HG03159 (cell line): Measurements from ENCODE around the gene APBB1IP.
A peak's percentile ranks its signal among the peaks of the same experiment; 100 is the strongest.
"Not testable (repeated sequence)": the region's sequence is repeated elsewhere in the genome, so short reads cannot be mapped to it uniquely, and the experiment has no call there.

Experiments
- ATAC-seq: cut with Tn5 transposase; IDR thresholded peaks from one replicate; pipeline ENCODE4 v1.9.1; 2021; ENCODE audit warnings: mild to moderate bottlenecking, moderate library complexity; ENCODE audit not compliant: unreplicated experiment

Gene APBB1IP, protein sequence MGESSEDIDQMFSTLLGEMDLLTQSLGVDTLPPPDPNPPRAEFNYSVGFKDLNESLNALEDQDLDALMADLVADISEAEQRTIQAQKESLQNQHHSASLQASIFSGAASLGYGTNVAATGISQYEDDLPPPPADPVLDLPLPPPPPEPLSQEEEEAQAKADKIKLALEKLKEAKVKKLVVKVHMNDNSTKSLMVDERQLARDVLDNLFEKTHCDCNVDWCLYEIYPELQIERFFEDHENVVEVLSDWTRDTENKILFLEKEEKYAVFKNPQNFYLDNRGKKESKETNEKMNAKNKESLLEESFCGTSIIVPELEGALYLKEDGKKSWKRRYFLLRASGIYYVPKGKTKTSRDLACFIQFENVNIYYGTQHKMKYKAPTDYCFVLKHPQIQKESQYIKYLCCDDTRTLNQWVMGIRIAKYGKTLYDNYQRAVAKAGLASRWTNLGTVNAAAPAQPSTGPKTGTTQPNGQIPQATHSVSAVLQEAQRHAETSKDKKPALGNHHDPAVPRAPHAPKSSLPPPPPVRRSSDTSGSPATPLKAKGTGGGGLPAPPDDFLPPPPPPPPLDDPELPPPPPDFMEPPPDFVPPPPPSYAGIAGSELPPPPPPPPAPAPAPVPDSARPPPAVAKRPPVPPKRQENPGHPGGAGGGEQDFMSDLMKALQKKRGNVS

GRCh38 chr10:26437637-26438461 lies at the start of gene APBB1IP:
TSS of gene APBB1IP (plus strand) at chr10:26438341. CDS start at chr10:26492327, 53,986 bp downstream.
- ATAC-seq, result peak; percentile 59

DNA sequence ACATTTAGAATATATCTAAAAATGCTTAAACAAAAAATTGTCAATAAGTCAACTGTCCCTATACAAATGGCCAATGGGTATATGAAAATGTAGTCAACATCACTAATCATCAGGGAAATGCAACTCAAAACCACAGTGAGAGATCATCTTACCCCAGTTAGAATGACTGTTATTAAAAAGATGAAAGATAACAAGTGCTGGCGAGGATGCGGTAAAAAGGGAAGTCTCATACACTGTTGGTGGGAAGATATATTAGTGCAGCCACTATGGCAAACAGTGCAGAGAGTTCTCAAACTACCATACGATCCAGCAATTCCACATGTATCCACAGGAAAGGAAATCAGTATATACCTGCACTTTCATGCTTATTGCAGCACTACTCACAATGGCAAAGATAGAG lies 48.6 kb upstream of the APBB1IP start:
- no peak for ATAC-seq

GRCh38 chr10:26391701-26392695 lies 46.1 kb upstream of the APBB1IP start:
- ATAC-seq, result no peak

- not testable (repeated sequence) for ATAC-seq
These were observed 39.8 kb upstream of the APBB1IP start for GRCh38 chr10:26398353-26398752.

DNA sequence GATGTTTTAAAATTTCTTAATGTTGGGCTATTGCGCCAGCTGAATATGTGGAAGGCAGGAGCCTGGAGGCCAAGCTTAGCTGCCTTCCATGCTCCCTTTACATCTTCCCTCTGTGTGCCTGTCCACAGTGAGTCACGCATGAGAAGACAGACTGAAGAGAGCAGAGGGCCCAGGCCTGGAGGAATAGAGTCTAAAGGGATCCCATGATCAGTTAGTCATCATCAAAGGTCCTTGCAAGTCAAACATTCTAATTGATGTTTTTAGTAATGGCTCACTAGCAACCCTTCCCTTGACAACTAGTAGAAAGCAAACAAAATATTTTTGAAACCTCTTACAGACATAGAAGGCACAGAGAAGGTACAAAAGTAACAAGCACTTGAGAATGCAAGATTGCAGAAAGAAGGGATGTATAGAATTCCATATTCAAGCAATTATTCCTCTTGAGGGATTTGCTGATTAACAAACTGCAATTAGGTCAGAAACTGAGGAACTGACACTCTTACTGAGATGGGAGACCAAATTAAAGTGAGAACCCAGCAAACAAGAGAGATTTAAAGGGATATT lies 30.7 kb upstream of the APBB1IP start:
- no peak for ATAC-seq

DNA sequence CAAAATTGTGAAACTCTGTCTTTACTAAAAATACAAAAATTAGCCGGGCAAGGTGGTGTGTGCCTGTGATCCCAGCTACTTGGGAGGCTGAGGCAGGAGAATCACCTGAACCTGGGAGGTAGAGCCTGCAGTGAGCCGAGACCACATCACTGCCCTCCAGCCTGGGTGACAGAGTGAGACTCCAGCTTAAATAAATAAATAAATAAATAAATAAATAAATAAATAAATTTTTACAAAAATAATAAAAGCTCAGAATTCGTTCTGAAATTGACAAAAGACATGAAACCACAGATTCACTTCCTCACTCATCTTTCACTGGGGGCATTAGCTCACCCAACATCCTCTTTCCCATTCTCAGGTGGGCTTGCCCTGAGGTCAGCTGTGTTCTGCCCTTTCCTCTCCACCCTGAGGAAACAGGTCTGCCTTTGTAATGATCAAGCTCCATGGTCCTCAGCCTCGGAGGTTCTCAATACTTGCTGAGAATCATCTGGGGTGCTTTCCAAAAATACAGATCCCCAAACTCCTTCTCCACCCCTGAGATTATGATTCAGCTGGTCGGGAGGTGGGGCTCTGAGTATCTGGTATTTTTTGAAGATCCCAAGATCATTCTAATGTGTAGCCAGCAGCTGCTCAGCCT lies 29.2 kb upstream of the APBB1IP start:
- peak; percentile 56 for ATAC-seq

- ATAC-seq, result no peak
These were observed 27.8 kb upstream of the APBB1IP start for GRCh38 chr10:26410356-26410755.

DNA sequence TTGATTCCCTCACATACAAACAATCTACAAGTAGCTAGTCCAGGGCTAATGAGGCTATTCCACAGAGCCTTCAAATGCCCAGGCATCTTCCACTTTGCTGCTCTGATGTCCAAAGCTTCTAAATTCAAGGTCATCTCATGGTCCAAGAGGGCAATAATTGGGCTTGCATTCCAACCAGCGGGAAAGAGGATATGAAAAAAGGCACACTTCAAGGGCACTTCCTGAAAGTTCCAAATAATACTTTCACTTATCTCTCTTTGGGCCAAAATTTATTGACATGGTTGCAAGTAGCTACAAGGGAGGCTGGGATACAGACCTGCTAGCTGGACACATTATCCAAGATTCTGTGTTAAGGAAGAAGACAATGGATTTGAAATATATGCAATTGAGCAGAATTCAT lies 25.2 kb upstream of the APBB1IP start:
- no peak for ATAC-seq

DNA sequence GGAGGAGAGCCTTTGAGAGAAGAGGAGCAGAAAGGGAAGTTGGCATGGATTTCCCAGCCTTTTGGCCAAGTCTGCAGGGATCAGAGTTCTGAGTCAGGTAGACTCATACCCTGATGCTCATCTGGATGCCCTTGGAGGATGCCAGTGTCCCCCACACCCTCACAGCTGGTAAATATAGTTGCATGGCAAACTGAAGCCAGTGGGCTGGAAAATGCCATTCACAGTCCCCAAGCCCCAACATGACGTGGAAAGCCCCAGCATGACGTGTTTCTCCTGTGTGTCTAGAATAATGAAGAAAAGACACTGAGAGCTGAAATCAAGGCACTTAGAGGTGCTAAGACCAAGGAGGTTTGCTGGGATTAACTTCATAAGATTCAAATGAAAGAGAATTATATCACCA lies 24.8 kb upstream of the APBB1IP start:
- ATAC-seq, result no peak

- ATAC-seq, result no peak
These were observed 21.0 kb upstream of the APBB1IP start for GRCh38 chr10:26417136-26417535.

DNA sequence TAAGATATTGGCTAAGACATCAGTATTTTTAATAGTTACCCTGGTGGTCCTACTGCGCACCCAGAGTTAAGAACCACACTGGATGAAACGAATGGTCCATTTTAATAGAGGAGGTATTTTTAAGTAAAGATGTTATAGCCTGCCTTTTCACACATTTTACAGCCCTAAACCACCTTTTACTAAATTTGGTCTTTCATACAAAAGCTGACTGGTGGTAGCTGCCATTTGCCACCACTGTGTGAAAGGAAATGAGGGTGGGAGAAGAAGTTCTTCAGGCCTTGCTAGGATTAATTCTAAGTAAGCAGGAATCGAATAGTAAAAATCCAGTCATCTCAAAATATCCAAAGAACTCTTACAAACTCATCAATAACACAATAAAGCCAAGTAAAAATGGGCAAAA lies 15.2 kb upstream of the APBB1IP start:
- ATAC-seq, result no peak

DNA sequence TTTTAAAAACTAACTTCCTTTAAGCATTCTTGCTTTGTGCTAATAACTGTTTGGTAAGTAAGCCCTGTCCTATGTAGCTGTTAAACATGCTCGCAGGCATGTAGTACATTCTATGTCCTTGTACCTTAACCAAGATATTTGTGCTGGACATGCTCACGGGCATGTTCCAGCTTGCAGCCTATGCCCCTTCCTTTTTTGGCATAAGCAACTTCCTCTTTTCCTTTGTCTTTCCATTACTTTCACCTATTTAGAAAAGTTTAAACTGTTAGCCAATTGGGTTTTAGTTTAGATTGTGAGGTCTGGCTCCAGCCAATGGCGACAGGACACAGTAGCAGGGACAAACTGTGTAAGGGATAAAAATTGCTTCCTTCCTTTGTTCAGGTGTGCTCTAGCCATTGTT lies 14.4 kb upstream of the APBB1IP start:
- ATAC-seq, result no peak

- ATAC-seq, result peak; percentile 93
These were observed 7.4 kb upstream of the APBB1IP start for GRCh38 chr10:26430641-26431163.

DNA sequence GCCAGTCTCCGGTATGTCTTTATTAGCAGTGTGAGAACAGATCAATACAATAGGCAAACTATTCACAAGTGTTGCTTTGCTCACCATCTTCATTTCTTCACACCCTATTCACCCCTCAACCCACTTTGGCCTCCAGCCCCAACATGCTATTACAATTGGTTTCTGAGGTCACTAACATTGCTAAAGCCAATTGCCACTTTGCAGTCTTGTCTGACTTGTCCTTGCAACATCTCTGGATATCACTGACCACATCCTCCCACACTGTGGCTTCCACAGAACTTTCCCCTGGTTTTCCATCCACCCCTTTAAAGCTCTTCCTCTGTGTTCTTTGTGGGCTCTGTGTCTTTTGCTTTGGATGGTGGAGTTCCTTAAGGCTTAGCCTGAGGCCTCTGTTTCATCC lies 5.2 kb upstream of the APBB1IP start:
- no peak for ATAC-seq

- no peak for ATAC-seq
These were observed 2.3 kb upstream of the APBB1IP start for GRCh38 chr10:26435852-26436251.

DNA sequence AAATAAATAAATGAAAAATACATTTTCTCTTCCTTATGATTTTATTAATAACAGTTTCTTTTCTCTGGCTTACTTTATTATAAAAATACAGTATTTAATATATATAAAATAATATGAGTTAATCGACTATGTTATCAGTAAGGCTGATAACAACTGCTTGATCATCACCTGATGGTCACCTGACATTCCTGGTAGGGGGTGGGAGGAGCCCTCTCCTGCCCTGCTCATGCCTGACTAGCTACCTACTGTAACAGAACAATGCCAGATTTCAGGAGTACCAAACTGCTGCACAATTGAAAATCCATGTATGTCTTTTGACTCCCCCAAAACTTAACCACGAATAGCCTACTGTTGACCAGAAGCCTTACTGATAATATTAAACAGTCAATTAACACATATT lies 1.3 kb upstream of the APBB1IP start:
- no peak for ATAC-seq

- ATAC-seq, result peak; percentile 51
These were observed 597 bp downstream of the APBB1IP start for GRCh38 chr10:26438534-26439341.

GRCh38 chr10:26439406-26440087 lies 1.4 kb downstream of the APBB1IP start:
- no peak for ATAC-seq
